Skeletal muscle satellite cell (primary cell): ENCODE measurements around the gene AKT3.

ENCODE experiments used
- H3K27me3 ChIP-seq: 2 replicates; pipeline ENCODE4 v1.7.0; 2013; ENCODE audit warnings: low read length; ENCODE audit not compliant: control insufficient read depth, insufficient read depth
- H3K36me3 ChIP-seq: 2 replicates; pipeline ENCODE4 v1.7.0; 2013; ENCODE audit warnings: mild to moderate bottlenecking, control low read depth, low read length; ENCODE audit not compliant: insufficient read depth
- H3K4me1 ChIP-seq: 2 replicates; pipeline ENCODE4 v1.7.0; 2013; ENCODE audit warnings: low read length; ENCODE audit not compliant: control insufficient read depth, insufficient read depth
- H3K4me2 ChIP-seq: 2 replicates; pipeline ENCODE4 v1.7.0; 2013; ENCODE audit warnings: mild to moderate bottlenecking, low read length
- H3K4me3 ChIP-seq: 2 replicates; pipeline ENCODE4 v1.7.0; 2013; ENCODE audit warnings: low read length
- H3K9ac ChIP-seq: 2 replicates; pipeline ENCODE4 v1.7.0; 2013; ENCODE audit warnings: mild to moderate bottlenecking, low read depth, low read length, moderate library complexity
- H3K9me3 ChIP-seq: replicated peaks from 2 replicates; pipeline ENCODE4 v1.7.0; 2013; ENCODE audit warnings: mild to moderate bottlenecking, control low read depth, low read length

AKT3 gene

DNA sequence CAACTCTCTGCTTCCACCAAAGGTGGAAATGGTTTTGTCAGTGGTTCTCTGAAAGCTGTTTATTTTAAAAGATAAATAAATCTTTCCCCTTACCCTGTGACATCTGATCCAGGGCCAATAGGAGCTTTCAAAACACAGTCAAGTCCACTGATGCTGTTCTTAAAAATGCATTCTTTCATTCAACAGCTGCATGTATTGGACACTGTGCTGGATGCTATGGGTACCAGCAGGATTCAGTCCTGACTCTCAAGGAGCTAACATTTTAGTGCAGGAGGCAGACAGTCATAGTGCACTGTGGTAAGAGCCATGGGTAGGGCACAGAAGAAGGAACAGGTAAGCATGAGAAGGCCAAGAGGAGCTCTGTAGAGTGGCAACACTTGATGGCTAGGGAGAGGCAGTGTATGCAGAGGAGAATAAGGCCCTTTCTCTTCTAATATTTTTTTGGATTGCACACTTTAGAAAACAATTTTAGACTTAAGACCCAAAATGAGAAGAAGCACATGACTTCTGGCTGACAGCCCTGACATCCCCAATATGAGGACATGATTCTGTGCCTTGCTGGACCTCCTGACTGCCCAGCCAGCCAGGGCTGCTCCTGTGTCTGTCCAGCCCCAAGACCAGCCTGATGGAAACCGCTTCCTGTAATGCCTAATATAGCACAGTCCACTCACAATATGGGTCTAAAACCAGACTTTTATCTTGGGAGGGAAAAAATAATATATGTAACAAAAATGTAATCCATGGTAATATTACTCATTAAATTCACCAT is 386.9 kb downstream of the AKT3 start:
- Histone ChIP-seq H3K9me3 (no peaks in the 10 kb centered on the region), H3K9ac (no peak overlapping the region), H3K27me3 (no peaks in the 10 kb centered on the region), H3K4me3 (no peak overlapping the region), H3K4me1 (no peaks in the 10 kb centered on the region), H3K36me3 (no peaks in the 10 kb centered on the region), H3K4me2 (no peak overlapping the region)

GRCh38 chr1:243461700-243462099 is 388.3 kb downstream of the AKT3 start:
- Histone ChIP-seq H3K9me3 (no peaks in the 10 kb centered on the region), H3K36me3 (no peaks in the 10 kb centered on the region), H3K27me3 (no peaks in the 10 kb centered on the region), H3K4me2 (no peak overlapping the region), H3K9ac (no peak overlapping the region), H3K4me1 (no peaks in the 10 kb centered on the region), H3K4me3 (no peak overlapping the region)

DNA sequence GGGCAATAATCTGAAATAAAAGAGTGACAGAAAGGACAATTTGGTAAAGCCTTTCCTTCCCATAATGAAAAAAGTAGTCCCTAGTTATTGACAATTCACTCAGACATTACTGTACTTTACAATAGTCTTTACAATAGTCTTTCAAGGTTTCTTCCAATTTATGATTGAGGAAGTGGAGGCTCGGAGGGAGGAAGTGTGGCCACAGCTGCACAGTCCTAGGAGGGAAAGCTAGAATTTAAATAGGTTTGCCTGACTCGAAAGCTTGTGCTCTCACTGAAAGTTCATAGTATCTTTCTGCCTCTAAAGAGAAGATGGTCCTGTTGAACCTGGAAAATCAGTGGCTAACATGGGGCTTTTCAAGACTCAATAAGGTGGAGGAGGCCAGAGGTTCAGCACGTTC is 391.0 kb downstream of the AKT3 start:
- H3K4me3 ChIP-seq: no peak overlapping the region
- no peaks in the 10 kb centered on the region for H3K36me3 ChIP-seq
- H3K27me3 ChIP-seq: no peaks in the 10 kb centered on the region
- no peak overlapping the region for H3K9ac ChIP-seq
- H3K4me1 ChIP-seq: no peaks in the 10 kb centered on the region
- no peaks in the 10 kb centered on the region for H3K9me3 ChIP-seq
- no peak overlapping the region for H3K4me2 ChIP-seq

GRCh38 chr1:243457363-243457982 is 392.6 kb downstream of the AKT3 start:
- Histone ChIP-seq H3K36me3 (no peaks in the 10 kb centered on the region), H3K4me3 (no peak overlapping the region), H3K4me1 (no peaks in the 10 kb centered on the region), H3K27me3 (no peaks in the 10 kb centered on the region), H3K4me2 (no peak overlapping the region), H3K9ac (no peak overlapping the region), H3K9me3 (no peaks in the 10 kb centered on the region)

- no peak overlapping the region for H3K4me2 ChIP-seq
- no peak overlapping the region for H3K9ac ChIP-seq
- H3K4me3 ChIP-seq: no peak overlapping the region
- no peaks in the 10 kb centered on the region for H3K36me3 ChIP-seq
- H3K9me3 ChIP-seq: no peaks in the 10 kb centered on the region
- no peaks in the 10 kb centered on the region for H3K4me1 ChIP-seq
- no peaks in the 10 kb centered on the region for H3K27me3 ChIP-seq
These were observed 394.0 kb downstream of the AKT3 start for GRCh38 chr1:243455760-243456651.

DNA sequence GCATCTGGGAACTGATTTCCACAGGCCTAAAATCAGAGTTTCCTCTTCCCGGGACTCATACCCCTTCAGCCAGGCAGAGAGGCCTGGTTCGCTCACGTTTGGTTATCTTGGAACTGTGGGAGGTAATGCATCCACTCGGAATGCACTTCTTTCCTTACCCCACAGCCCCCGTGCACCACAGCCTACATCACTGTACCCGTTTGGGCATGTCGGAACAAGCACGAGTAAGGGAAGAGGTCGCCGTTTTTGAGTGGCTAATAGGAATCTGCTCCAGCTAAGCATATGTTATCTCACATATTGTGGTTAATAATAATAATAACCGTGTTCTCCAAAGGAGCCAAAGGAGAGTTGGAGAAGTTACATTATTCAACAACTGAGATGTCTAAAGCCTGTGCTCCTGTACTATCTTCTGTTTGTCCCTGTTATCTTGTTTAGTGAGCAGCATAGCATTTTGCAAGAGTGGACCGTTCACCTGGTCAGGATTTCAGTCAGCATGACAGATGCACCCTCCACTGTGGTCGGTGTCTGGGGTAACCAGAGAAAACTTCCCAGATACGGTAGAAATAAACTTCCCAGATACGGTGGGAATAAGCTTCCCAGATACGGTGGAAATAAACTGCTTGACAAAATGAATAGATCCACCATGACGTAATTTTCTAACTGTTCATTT is 395.6 kb downstream of the AKT3 start:
- Histone ChIP-seq H3K9me3 (no peaks in the 10 kb centered on the region), H3K27me3 (no peaks in the 10 kb centered on the region), H3K9ac (no peak overlapping the region), H3K4me3 (no peak overlapping the region), H3K36me3 (no peaks in the 10 kb centered on the region), H3K4me1 (no peaks in the 10 kb centered on the region), H3K4me2 (no peak overlapping the region)

GRCh38 chr1:243452092-243452491 is 398.0 kb downstream of the AKT3 start:
- no peak overlapping the region for H3K9ac ChIP-seq
- no peaks in the 10 kb centered on the region for H3K4me1 ChIP-seq
- no peaks in the 10 kb centered on the region for H3K36me3 ChIP-seq
- no peaks in the 10 kb centered on the region for H3K9me3 ChIP-seq
- no peaks in the 10 kb centered on the region for H3K27me3 ChIP-seq
- H3K4me3 ChIP-seq: no peak overlapping the region
- H3K4me2 ChIP-seq: no peak overlapping the region

GRCh38 chr1:243449373-243449772 is 400.7 kb downstream of the AKT3 start:
- Histone ChIP-seq H3K4me2 (no peak overlapping the region), H3K27me3 (no peaks in the 10 kb centered on the region), H3K9ac (no peak overlapping the region), H3K4me1 (no peaks in the 10 kb centered on the region), H3K36me3 (peaks cover 3% of the 10 kb centered on the region), H3K9me3 (no peaks in the 10 kb centered on the region), H3K4me3 (no peak overlapping the region)

DNA sequence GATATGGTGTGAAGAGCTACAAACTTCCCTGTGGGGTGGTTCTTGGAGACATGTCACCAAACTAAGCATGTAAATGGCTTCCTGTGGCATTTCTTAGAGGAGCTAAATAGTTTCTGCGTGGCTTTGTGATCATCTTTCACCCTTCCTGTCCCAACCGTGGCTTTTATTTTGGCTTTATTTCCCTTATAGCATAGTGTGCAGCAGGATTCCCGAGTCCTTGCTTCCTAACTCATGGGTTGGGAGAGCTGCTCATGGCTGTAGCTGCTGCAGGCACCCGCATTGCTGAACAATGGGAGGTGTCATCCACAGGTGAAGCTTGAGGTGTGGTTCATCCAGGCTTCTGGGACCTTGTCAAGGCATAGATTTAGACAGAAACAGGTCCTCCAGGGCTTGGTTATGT is 402.2 kb downstream of the AKT3 start:
- no peaks in the 10 kb centered on the region for H3K4me1 ChIP-seq
- no peaks in the 10 kb centered on the region for H3K27me3 ChIP-seq
- no peak overlapping the region for H3K4me2 ChIP-seq

GRCh38 chr1:243447347-243447746 is 402.7 kb downstream of the AKT3 start:
- Histone ChIP-seq H3K9me3 (no peaks in the 10 kb centered on the region), H3K4me2 (no peak overlapping the region), H3K9ac (no peak overlapping the region), H3K27me3 (no peaks in the 10 kb centered on the region), H3K36me3 (peaks cover 3% of the 10 kb centered on the region), H3K4me1 (no peaks in the 10 kb centered on the region), H3K4me3 (no peak overlapping the region)

More for the DNA sequence above, 402.2 kb downstream of the AKT3 start:
- Histone ChIP-seq H3K9ac (no peak overlapping the region), H3K36me3 (peaks cover 3% of the 10 kb centered on the region), H3K9me3 (no peaks in the 10 kb centered on the region), H3K4me3 (no peak overlapping the region)

DNA sequence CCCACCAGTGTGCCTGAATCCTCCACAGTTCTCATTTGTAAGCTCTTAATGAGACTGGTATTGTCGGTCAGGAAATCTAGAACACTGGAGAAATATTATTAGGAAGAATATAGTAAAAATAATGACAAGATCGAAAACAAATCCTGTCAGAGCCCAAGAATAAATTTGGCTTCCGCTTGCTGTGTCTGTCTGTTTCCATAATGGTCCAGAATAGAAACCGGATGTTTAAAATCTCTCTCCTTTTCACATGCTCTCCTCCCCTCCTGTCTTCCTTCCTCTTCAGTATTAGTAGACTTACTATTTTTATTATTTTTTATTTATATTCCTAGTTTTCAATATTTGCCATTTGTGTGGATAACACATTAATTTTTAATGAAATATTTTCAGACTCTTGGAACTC is 406.5 kb downstream of the AKT3 start:
- Histone ChIP-seq H3K4me1 (no peaks in the 10 kb centered on the region), H3K9me3 (no peaks in the 10 kb centered on the region), H3K36me3 (peaks cover 3% of the 10 kb centered on the region), H3K9ac (no peak overlapping the region), H3K27me3 (no peaks in the 10 kb centered on the region), H3K4me2 (no peak overlapping the region), H3K4me3 (no peak overlapping the region)
